ENCODE measurements around the gene ADCY1. TPM values are rescaled to one million over a fixed set of nuclear protein-coding genes. Genes with fewer than 3 reads are reported as not detected.

ADCY1 gene
- total RNA-seq, 1 experiment from 2014 or later: 2.3 TPM

GRCh38 chr7:45593121-45593541 is 19.0 kb downstream of the ADCY1 start:
- DNase-seq (ENCODE audit: low spot score): no peak

GRCh38 chr7:45593877-45594276 is 19.7 kb downstream of the ADCY1 start:
- no peak for DNase-seq (ENCODE audit: low spot score)

- DNase-seq (ENCODE audit: low spot score): no peak
Observed at GRCh38 chr7:45594745-45595535, 20.8 kb downstream of the ADCY1 start.

- DNase-seq (ENCODE audit: low spot score): no peak
Observed at GRCh38 chr7:45595809-45596664, 21.9 kb downstream of the ADCY1 start.

- no peak for DNase-seq (ENCODE audit: low spot score)
Observed at GRCh38 chr7:45596665-45597095, 22.5 kb downstream of the ADCY1 start.

- no peak for DNase-seq (ENCODE audit: low spot score)
Observed at GRCh38 chr7:45597286-45597984, 23.3 kb downstream of the ADCY1 start.

GRCh38 chr7:45598886-45599520 is 24.8 kb downstream of the ADCY1 start:
- DNase-seq (ENCODE audit: low spot score): no peak

- no peak for DNase-seq (ENCODE audit: low spot score)
Observed at GRCh38 chr7:45599851-45600706, 25.9 kb downstream of the ADCY1 start.

- no peak for DNase-seq (ENCODE audit: low spot score)
Observed at GRCh38 chr7:45601094-45601493, 26.9 kb downstream of the ADCY1 start.

GRCh38 chr7:45601816-45602540 is 27.8 kb downstream of the ADCY1 start:
- no peak for DNase-seq (ENCODE audit: low spot score)

GRCh38 chr7:45606050-45606449 is 31.9 kb downstream of the ADCY1 start:
- no peak for DNase-seq (ENCODE audit: low spot score)

- no peak for DNase-seq (ENCODE audit: low spot score)
Observed at GRCh38 chr7:45606931-45607330, 32.8 kb downstream of the ADCY1 start.

- DNase-seq (ENCODE audit: low spot score): no peak
Observed at GRCh38 chr7:45609180-45609579, 35.0 kb downstream of the ADCY1 start.

- DNase-seq (ENCODE audit: low spot score): no peak
Observed at GRCh38 chr7:45610019-45610418, 35.9 kb downstream of the ADCY1 start.

- DNase-seq (ENCODE audit: low spot score): peak; percentile 19
Observed at GRCh38 chr7:45610660-45611299, 36.6 kb downstream of the ADCY1 start.

GRCh38 chr7:45617166-45617565 is 43.0 kb downstream of the ADCY1 start:
- DNase-seq (ENCODE audit: low spot score): peak; percentile 9

GRCh38 chr7:45622058-45622457 is 47.9 kb downstream of the ADCY1 start:
- no peak for DNase-seq (ENCODE audit: low spot score)

- no peak for DNase-seq (ENCODE audit: low spot score)
Observed at GRCh38 chr7:45623157-45623556, 49.0 kb downstream of the ADCY1 start.

GRCh38 chr7:45623740-45624391 is 49.7 kb downstream of the ADCY1 start:
- DNase-seq (ENCODE audit: low spot score): no peak
